Spleen (tissue), 7 donors: ENCODE data around the gene SLC29A1.

Source experiments
- CTCF ChIP-seq, 11 experiments: fragments of 200-600 bp in 7 of 11; fragments of 450-650 bp in 4 of 11; sonication (generic) in 4 of 11; IDR thresholded peaks in 8 of 11; conservative IDR thresholded peaks in 3 of 11; 1 replicate in 7 of 11; 2 replicates in 4 of 11; pipeline versions ENCODE4 v1.4.0 to v1.8.0; 2016 to 2021; ENCODE audit warnings: antibody characterized with exemption in 11 of 11, inconsistent platforms in 4 of 11, mild to moderate bottlenecking in 1 of 11
- POLR2A ChIP-seq, 3 donors: fragments of 450-650 bp; IDR thresholded peaks; one replicate each; pipeline ENCODE4 v1.5.1; 2017; ENCODE audit warnings: antibody characterized with exemption in 3 of 3, mild to moderate bottlenecking in 1 of 3
- POLR2AphosphoS5 ChIP-seq, 3 donors: sonication (generic); formaldehyde crosslinking; IDR thresholded peaks; one replicate each; pipeline ENCODE4 v1.5.1; 2017; ENCODE audit warnings: antibody characterized with exemption in 3 of 3
- donor health status: DM: no; HTN: no; CAD: no; lungs with moderate emphysema.
- donor health status: DM: no; HTN: no; CAD: no.
- donor health status: DM: no; HTN: no; CAD: no.

DNA sequence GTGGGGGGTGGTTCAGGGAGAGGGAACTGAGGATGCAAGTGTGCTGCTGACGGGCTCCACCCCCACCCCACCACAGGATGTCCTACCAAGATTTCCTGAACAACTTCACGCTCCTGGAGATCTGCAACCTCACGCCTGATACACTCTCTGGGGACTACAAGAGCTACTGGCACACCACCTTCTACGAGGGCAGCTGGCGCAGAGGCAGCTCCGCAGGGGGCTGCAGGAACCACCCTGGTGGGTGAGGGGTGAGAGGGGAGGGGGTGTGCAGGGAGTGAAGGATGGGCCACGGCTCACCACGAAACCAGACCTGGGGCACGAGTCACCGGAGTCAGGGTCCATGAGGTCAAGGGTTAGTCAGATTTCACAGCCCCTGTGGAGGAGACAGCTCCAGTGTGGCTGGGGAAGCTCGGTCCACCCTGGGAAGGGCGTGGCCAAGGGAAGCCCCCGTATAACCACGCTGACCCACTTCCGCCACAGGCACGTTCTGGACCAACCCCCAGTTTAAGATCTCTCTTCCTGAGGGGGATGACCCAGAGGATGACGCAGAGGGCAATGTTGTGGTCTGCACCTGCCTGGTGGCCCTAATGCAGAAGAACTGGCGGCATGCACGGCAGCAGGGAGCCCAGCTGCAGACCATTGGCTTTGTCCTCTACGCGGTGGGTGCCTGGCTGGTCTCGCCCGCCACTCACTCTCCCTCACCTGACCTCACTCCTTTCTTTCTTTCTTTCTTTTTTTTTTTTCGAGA lies 46.5 kb upstream of the SLC29A1 start:
- TF ChIP-seq POLR2AphosphoS5 (IDR thresholded peaks at IDR 0.05) (no peak), CTCF (IDR thresholded peaks at IDR 0.05 in 8 of 11, conservative IDR thresholded peaks at IDR 0.05 in 3 of 11) (no peak), POLR2A (IDR thresholded peaks at IDR 0.05) (no peak)
